Dermis blood vessel endothelial cell (primary cell): ENCODE results near the gene CD300H. TPM values are rescaled to one million over a fixed set of nuclear protein-coding genes. Genes with fewer than 3 reads are reported as not detected.

ENCODE experiments used
- DNase-seq: peaks from one replicate; pipeline ENCODE4 v3.0.0; 2010
- total RNA-seq: library from RNA; depleted of rRNA; stranded (reverse); fragments of >200 nt; gene quantifications from 2 replicates; pipeline ENCODE4 v1.2.3, GENCODE V29; 2014

CD300H gene
- total RNA-seq, 1 donor from 2014 or later = not detected

- no peak for DNase-seq
Observed at GRCh38 chr17:74547736-74548135, 19.6 kb downstream of the CD300H start.

- DNase-seq = no peak
Observed at GRCh38 chr17:74547264-74547663, 20.0 kb downstream of the CD300H start.

- no peak for DNase-seq
Observed at GRCh38 chr17:74546586-74546985, 20.7 kb downstream of the CD300H start.

- DNase-seq = no peak
Observed at GRCh38 chr17:74545843-74546230, 21.5 kb downstream of the CD300H start, which contains the start of gene CD300C. Gene CD300C, minus strand, starts transcription at chr17:74546115. Its CDS starts 333 bp downstream, at chr17:74545782.

GRCh38 chr17:74544991-74545842 is 22.1 kb downstream of the CD300H start:
- no peak for DNase-seq

- DNase-seq = no peak
Observed at GRCh38 chr17:74543891-74544760, 23.2 kb downstream of the CD300H start.

GRCh38 chr17:74543406-74543805 is 23.9 kb downstream of the CD300H start:
- DNase-seq = no peak

GRCh38 chr17:74542727-74543383 is 24.5 kb downstream of the CD300H start:
- DNase-seq = no peak

GRCh38 chr17:74542166-74542565 is 25.1 kb downstream of the CD300H start:
- DNase-seq = no peak

GRCh38 chr17:74541176-74542111 is 25.9 kb downstream of the CD300H start:
- DNase-seq = no peak

GRCh38 chr17:74539281-74539820 is 28.0 kb downstream of the CD300H start:
- DNase-seq = no peak

- DNase-seq = no peak
Observed at GRCh38 chr17:74536890-74537289, 30.4 kb downstream of the CD300H start.

GRCh38 chr17:74532115-74532514 is 35.2 kb downstream of the CD300H start:
- no peak for DNase-seq

GRCh38 chr17:74531231-74531761 is 36.0 kb downstream of the CD300H start, which contains the start of gene CD300LB:
Gene CD300LB, minus strand, starts transcription at chr17:74531475. Its CDS starts 125 bp downstream, at chr17:74531350.
- DNase-seq = no peak

GRCh38 chr17:74530831-74531150 is 36.5 kb downstream of the CD300H start:
- DNase-seq = no peak

- DNase-seq = no peak
Observed at GRCh38 chr17:74529243-74529642, 38.1 kb downstream of the CD300H start.

- no peak for DNase-seq
Observed at GRCh38 chr17:74528491-74529199, 38.7 kb downstream of the CD300H start.

- no peak for DNase-seq
Observed at GRCh38 chr17:74527756-74528155, 39.6 kb downstream of the CD300H start.

GRCh38 chr17:74527081-74527480 is 40.2 kb downstream of the CD300H start:
- DNase-seq = no peak

- no peak for DNase-seq
Observed at GRCh38 chr17:74526681-74527080, 40.6 kb downstream of the CD300H start.
